ENCODE results near the gene MMD2. TPM values are rescaled to one million over a fixed set of nuclear protein-coding genes. Genes with fewer than 3 reads are reported as not detected.

MMD2 gene
- total and polyA plus RNA-seq, 2 donors (not counting 3 experiments of a cell fraction or from before 2014, with no cell fraction given), result not detected

- BruUV-seq (replicated peaks), result no TSS peak
- no peak for TF ChIP-seq POLR2A (IDR thresholded peaks at IDR 0.05; ENCODE audit: low read depth, low read length)
- no peak for TF ChIP-seq MYC (IDR thresholded peaks at IDR 0.05; ENCODE audit: low read depth, low read length)
- no peak for TF ChIP-seq GATA2 (IDR thresholded peaks at IDR 0.05; ENCODE audit: insufficient read depth, insufficient read length, low read depth, low read length)
- no peak for TF ChIP-seq FOS (IDR thresholded peaks at IDR 0.05; ENCODE audit: borderline replicate concordance, insufficient read depth, low read length)
- no peak for TF ChIP-seq POLR2AphosphoS5 (IDR thresholded peaks at IDR 0.05; ENCODE audit: insufficient read depth, low read depth, low read length)
- TF ChIP-seq MAX (IDR thresholded peaks at IDR 0.05; ENCODE audit: insufficient read depth, insufficient read length), result no peak
- no peak for TF ChIP-seq EZH2 (IDR thresholded peaks at IDR 0.05; ENCODE audit: borderline replicate concordance, low read depth, low read length, severe bottlenecking)
- no peak for TF ChIP-seq CTCF (IDR thresholded peaks at IDR 0.05; ENCODE audit: extremely low read depth in 1 of 2, insufficient read depth in 1 of 2, low read depth in 1 of 2, low read length in 2 of 2)
- TF ChIP-seq JUN (IDR thresholded peaks at IDR 0.05; ENCODE audit: borderline replicate concordance, insufficient read depth, insufficient read length, low read depth), result no peak
- Histone ChIP-seq H4K20me1 (replicated peaks; ENCODE audit: control insufficient read depth, extremely low read depth, insufficient read depth, low read length) (no peaks in the 10 kb centered on the region), H3K36me3 (ENCODE audit: control insufficient read depth in 2 of 2, extremely low read depth in 1 of 2, insufficient read depth in 2 of 2, low read length in 2 of 2) (no peaks in the 10 kb centered on the region), H3K4me1 (ENCODE audit: control insufficient read depth, extremely low read depth, insufficient read depth, low read length) (no peaks in the 10 kb centered on the region), H3K9me1 (replicated peaks; ENCODE audit: control insufficient read depth, extremely low read depth, insufficient read depth, low read length) (no peaks in the 10 kb centered on the region), H3K27ac (ENCODE audit: insufficient read depth, low read depth, low read length) (no peak overlapping the region), H3K79me2 (ENCODE audit: control insufficient read depth, insufficient read depth, low read length) (no peaks in the 10 kb centered on the region), H3K9ac (replicated peaks; ENCODE audit: extremely low read depth, insufficient read depth, low read length) (no peak overlapping the region), H3K4me2 (ENCODE audit: insufficient read depth, low read length) (no peak overlapping the region), H3K9me3 (replicated peaks; ENCODE audit: control insufficient read depth, insufficient read depth, low read length) (no peaks in the 10 kb centered on the region), H3K27me3 (ENCODE audit: control insufficient read depth in 2 of 2, insufficient read depth in 2 of 2, low read length in 2 of 2) (no peaks in the 10 kb centered on the region), H3K4me3 (replicated peaks in 1 of 3; ENCODE audit: insufficient read depth in 1 of 3, low read depth in 1 of 3, low read length in 3 of 3) (no peak overlapping the region), H2AFZ (ENCODE audit: low read depth, low read length) (no peak overlapping the region)
- DNase-seq (ENCODE audit: low read depth, low spot score) (no peak), FAIRE-seq (no peak)
- ChIA-PET POLR2A (no interaction called here), CTCF (no interaction called here)
- intact Hi-C loops (cut with micrococcal nuclease), result no loop called here
- dilution Hi-C loops (cut with MboI; ENCODE audit: extremely low pct_ligation_motif_present, low sequenced_read_pairs), result no loop called here
Observed at GRCh38 chr7:4943297-4943696, 15.7 kb downstream of the MMD2 start.
